H9 (cell line): Measurements from ENCODE around the gene PPFIBP2. TPM values are rescaled to one million over a fixed set of nuclear protein-coding genes. Genes with fewer than 3 reads are reported as not detected.

Experiments used
- DNase-seq: peaks from one replicate; pipeline ENCODE4 v3.0.0-alpha.2; 2017
- H2AFZ ChIP-seq: one replicate; pipeline ENCODE4 v1.6.1; 2013; ENCODE audit warnings: mild to moderate bottlenecking, low read length, control low read depth, moderate library complexity
- H2AK5ac ChIP-seq: 2 replicates; pipeline ENCODE4 v1.6.1; 2013; ENCODE audit warnings: low read length, control low read depth, mixed read lengths; ENCODE audit not compliant: insufficient read length
- H2BK120ac ChIP-seq: one replicate; pipeline ENCODE4 v1.6.1; 2013; ENCODE audit warnings: low read depth, mild to moderate bottlenecking, low read length, control low read depth, inconsistent platforms; ENCODE audit not compliant: poor library complexity, severe bottlenecking
- H2BK12ac ChIP-seq: 2 replicates; pipeline ENCODE4 v1.6.1; 2013; ENCODE audit warnings: low read length, control low read depth, mixed read lengths, low read depth; ENCODE audit not compliant: insufficient read length
- H2BK15ac ChIP-seq: 2 replicates; pipeline ENCODE4 v1.6.1; 2013; ENCODE audit warnings: low read depth, low read length, control low read depth
- H2BK20ac ChIP-seq: one replicate; pipeline ENCODE4 v1.6.1; 2013; ENCODE audit warnings: low read depth, mild to moderate bottlenecking, low read length, control low read depth, inconsistent platforms; ENCODE audit not compliant: poor library complexity, severe bottlenecking
- H2BK5ac ChIP-seq: 2 replicates; pipeline ENCODE4 v1.6.1; 2013; ENCODE audit warnings: low read length, control low read depth, mixed read lengths; ENCODE audit not compliant: insufficient read length
- H3K14ac ChIP-seq: 2 replicates; pipeline ENCODE4 v1.6.1; 2013; ENCODE audit warnings: low read length, control low read depth; ENCODE audit not compliant: insufficient read depth
- H3K18ac ChIP-seq: 2 replicates; pipeline ENCODE4 v1.6.1; 2013; ENCODE audit warnings: low read depth, mild to moderate bottlenecking, mixed read lengths, low read length, control low read depth; ENCODE audit not compliant: insufficient read length
- H3K23ac ChIP-seq: 2 replicates; pipeline ENCODE4 v1.6.1; 2013; ENCODE audit warnings: low read length, control low read depth, mixed read lengths, low read depth; ENCODE audit not compliant: insufficient read length
- H3K23me2 ChIP-seq: 2 replicates; pipeline ENCODE4 v1.6.1; 2013; ENCODE audit warnings: low read depth, mild to moderate bottlenecking, mixed read lengths, low read length, control low read depth; ENCODE audit not compliant: insufficient read length, poor library complexity, severe bottlenecking
- H3K27ac ChIP-seq: 2 replicates; pipeline ENCODE4 v1.5.1; 2013; ENCODE audit warnings: low read length, control low read depth, mixed read lengths, low read depth; ENCODE audit not compliant: insufficient read length
- H3K27me3 ChIP-seq: 2 replicates; pipeline ENCODE4 v1.6.1; 2013; ENCODE audit warnings: low read length, control low read depth, inconsistent platforms; ENCODE audit not compliant: insufficient read depth
- H3K4ac ChIP-seq: 2 replicates; pipeline ENCODE4 v1.6.1; 2013; ENCODE audit warnings: low read depth, mild to moderate bottlenecking, control low read depth, inconsistent platforms, low read length, moderate library complexity
- H3K4me1 ChIP-seq: 2 replicates; pipeline ENCODE4 v1.6.1; 2013; ENCODE audit warnings: low read length, control low read depth, inconsistent platforms; ENCODE audit not compliant: insufficient read depth
- H3K4me2 ChIP-seq: 2 replicates; pipeline ENCODE4 v1.6.1; 2013; ENCODE audit warnings: low read length, control low read depth, mixed read lengths; ENCODE audit not compliant: insufficient read length, insufficient read depth
- H3K56ac ChIP-seq: 2 replicates; pipeline ENCODE4 v1.6.1; 2013; ENCODE audit warnings: low read depth, mild to moderate bottlenecking, mixed read lengths, low read length, control low read depth; ENCODE audit not compliant: insufficient read length
- H3K79me1 ChIP-seq: 2 replicates; pipeline ENCODE4 v1.6.1; 2013; ENCODE audit warnings: low read depth, mild to moderate bottlenecking, moderate library complexity, low read length, control low read depth, inconsistent platforms; ENCODE audit not compliant: insufficient read depth, poor library complexity, severe bottlenecking
- H3K79me2 ChIP-seq: 2 replicates; pipeline ENCODE4 v1.6.1; 2013; ENCODE audit warnings: low read length, control low read depth, inconsistent platforms; ENCODE audit not compliant: insufficient read depth
- H3K9ac ChIP-seq: 2 replicates; pipeline ENCODE4 v1.6.1; 2013; ENCODE audit warnings: low read length, control low read depth, mixed read lengths; ENCODE audit not compliant: insufficient read length; ENCODE audit errors: extremely low read depth
- H3K9me3 ChIP-seq: one replicate; pipeline ENCODE4 v1.6.1; 2013; ENCODE audit warnings: low read depth, low read length, inconsistent platforms; ENCODE audit not compliant: control insufficient read depth
- H3T11ph ChIP-seq: one replicate; pipeline ENCODE4 v1.6.1; 2013; ENCODE audit warnings: mild to moderate bottlenecking, low read length, control low read depth, inconsistent platforms
- H4K20me1 ChIP-seq: one replicate; pipeline ENCODE4 v1.6.1; 2013; ENCODE audit not compliant: control insufficient read depth, insufficient read length, insufficient read depth
- H4K5ac ChIP-seq: 2 replicates; pipeline ENCODE4 v1.6.1; 2013; ENCODE audit warnings: low read depth, mild to moderate bottlenecking, mixed read lengths, low read length, control low read depth; ENCODE audit not compliant: insufficient read length
- H4K8ac ChIP-seq: replicated peaks from 2 replicates; pipeline ENCODE4 v1.6.1; 2013; ENCODE audit warnings: low read length, control low read depth, mixed read lengths, low read depth; ENCODE audit not compliant: insufficient read length
- H4K91ac ChIP-seq: 2 replicates; pipeline ENCODE4 v1.6.1; 2013; ENCODE audit warnings: low read depth, mild to moderate bottlenecking, moderate library complexity, mixed read lengths, low read length, control low read depth; ENCODE audit not compliant: insufficient read length
- H3K27ac Mint-ChIP-seq, 3 experiments: 2 replicates in 2 of 3; 3 replicates in 1 of 3; pipeline ENCODE4 v1.8.0; 2020 to 2021; ENCODE audit warnings: mixed read lengths in 3 of 3, mild to moderate bottlenecking in 1 of 3, moderate library complexity in 1 of 3
- H3K27me3 Mint-ChIP-seq: 2 replicates; pipeline ENCODE4 v1.8.0; 2021; ENCODE audit warnings: low read depth, mild to moderate bottlenecking, moderate library complexity, mixed read lengths
- H3K36me3 Mint-ChIP-seq, 3 experiments: 2 replicates in 2 of 3; 3 replicates in 1 of 3; pipeline ENCODE4 v1.8.0; 2020 to 2021; ENCODE audit warnings: low read depth in 3 of 3, mixed read lengths in 3 of 3; ENCODE audit not compliant: insufficient read depth in 1 of 3
- H3K4me1 Mint-ChIP-seq, 2 experiments: 2 replicates each; pipeline ENCODE4 v1.8.0; 2020; ENCODE audit warnings: mixed read lengths in 2 of 2
- H3K4me3 Mint-ChIP-seq, 2 experiments: 2 replicates in 1 of 2; 3 replicates in 1 of 2; pipeline ENCODE4 v1.8.0; 2020 to 2021; ENCODE audit warnings: mild to moderate bottlenecking in 2 of 2, mixed read lengths in 2 of 2, moderate library complexity in 1 of 2
- H3K9me3 Mint-ChIP-seq, 2 experiments: 2 replicates in 1 of 2; 3 replicates in 1 of 2; pipeline ENCODE4 v1.8.0; 2020; ENCODE audit warnings: mild to moderate bottlenecking in 2 of 2, mixed read lengths in 2 of 2, moderate library complexity in 1 of 2
- CTCF ChIP-seq: fragments of 200-600 bp; sonication (generic); conservative IDR thresholded peaks from 3 replicates; pipeline ENCODE4 v1.8.0; 2021; ENCODE audit warnings: antibody characterized with exemption, mild to moderate bottlenecking
- WGBS: extraction: QIAGEN DNeasy Blood & Tissue Kit; methylation state at CpG from one replicate; pipeline ENCODE4 v1.1.7; 2013; ENCODE audit warnings: missing lambda C conversion rate, low lambda C conversion rate, mixed read lengths; ENCODE audit not compliant: insufficient read length; ENCODE audit errors: extremely low coverage; 5-methylcytosine and 5-hydroxymethylcytosine counted together
- total RNA-seq: library from RNA; stranded (reverse); gene quantifications from 2 replicates; pipeline ENCODE4 v1.2.1, GENCODE V29; 2021

PPFIBP2 gene
- total RNA-seq, 1 experiment from 2014 or later = 8.3 TPM

- no peak overlapping the region for H3T11ph ChIP-seq
- H4K5ac ChIP-seq = no peak overlapping the region
- peaks cover 12 to 25% of the 10 kb centered on the region in 2 experiments for H3K4me1 Mint-ChIP-seq
- H3K18ac ChIP-seq = no peak overlapping the region
- H3K9me3 Mint-ChIP-seq = no peaks in the 10 kb centered on the region
- no peak overlapping the region for H3K23ac ChIP-seq
- no peaks in the 10 kb centered on the region for H3K27me3 ChIP-seq
- no peaks in the 10 kb centered on the region for H3K79me1 ChIP-seq
- no peak for TF ChIP-seq CTCF
- no peaks in the 10 kb centered on the region; the same call in 1 of the 2 replicates for H3K27me3 Mint-ChIP-seq
- H4K20me1 ChIP-seq = no peaks in the 10 kb centered on the region
- H3K4me1 ChIP-seq = peaks cover 2% of the 10 kb centered on the region; the same call in 1 of the 2 replicates
- no peak overlapping the region for H2BK5ac ChIP-seq
- no peak overlapping the region for H3K27ac Mint-ChIP-seq
- H4K8ac ChIP-seq = no peak overlapping the region
- H3K23me2 ChIP-seq = no peaks in the 10 kb centered on the region
- no peak overlapping the region for H4K91ac ChIP-seq
- H3K4me2 ChIP-seq = no peak overlapping the region
- H3K4me3 Mint-ChIP-seq = no peak overlapping the region
- H3K4ac ChIP-seq = no peak overlapping the region
- H2BK12ac ChIP-seq = no peak overlapping the region
- no peak for DNase-seq
- H2AFZ ChIP-seq = no peak overlapping the region
- H3K9me3 ChIP-seq = no peaks in the 10 kb centered on the region
- H2AK5ac ChIP-seq = no peak overlapping the region
- no peak overlapping the region for H3K27ac ChIP-seq
- no peak overlapping the region for H3K56ac ChIP-seq
- H2BK15ac ChIP-seq = no peak overlapping the region
- no peak overlapping the region for H2BK20ac ChIP-seq
- WGBS = no CpG with 5 or more reads among the region's 2 CpGs
- no peak overlapping the region for H3K14ac ChIP-seq
- peaks cover 0 to 4% (median 2%) of the 10 kb centered on the region in 3 experiments; a peak in 2 of 7 replicates for H3K36me3 Mint-ChIP-seq
- no peak overlapping the region for H2BK120ac ChIP-seq
- no peaks in the 10 kb centered on the region for H3K79me2 ChIP-seq
- no peak overlapping the region for H3K9ac ChIP-seq
Observed at GRCh38 chr11:7586376-7586775, 72.6 kb downstream of the PPFIBP2 start.
